Tibial nerve (tissue), 4 donors: ENCODE data around the gene CNNM4.

Experiments
- EP300 ChIP-seq, 2 donors: sonication (generic); formaldehyde crosslinking; IDR thresholded peaks; one replicate each; pipeline ENCODE4 v1.6.1; 2017; ENCODE audit warnings: antibody characterized with exemption in 2 of 2, mild to moderate bottlenecking in 1 of 2
- TF ChIP-seq, protein P1 (sequence below), 5 experiments: fragments of 200-600 bp in 3 of 5; fragments of 450-650 bp in 2 of 5; sonication (generic) in 3 of 5; IDR thresholded peaks; one replicate each; pipeline ENCODE4 v1.5.1; 2016 to 2019; ENCODE audit warnings: antibody characterized with exemption in 5 of 5, mild to moderate bottlenecking in 3 of 5, moderate library complexity in 2 of 5

DNA sequence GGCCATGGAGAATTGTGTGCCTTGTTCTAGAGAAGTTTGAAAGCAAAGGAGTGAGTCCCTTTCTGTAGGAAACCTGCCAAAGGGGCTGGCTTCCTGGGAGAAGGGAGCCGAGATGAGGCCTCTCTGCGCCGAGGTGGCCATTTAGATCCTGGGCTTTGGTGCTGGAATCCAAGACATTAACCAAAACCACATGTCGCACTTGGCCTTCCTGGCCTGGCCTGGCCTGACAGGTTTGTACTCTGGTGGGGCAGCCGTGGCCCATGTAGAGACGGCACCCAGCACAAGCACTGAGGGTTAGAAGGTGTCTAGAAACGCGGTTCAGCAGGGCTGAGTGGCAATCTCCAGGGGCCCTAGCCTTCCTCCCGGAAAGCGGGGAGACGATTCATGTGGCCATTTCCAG is 62.5 kb downstream of the CNNM4 start:
- TF ChIP-seq, protein P1, sequence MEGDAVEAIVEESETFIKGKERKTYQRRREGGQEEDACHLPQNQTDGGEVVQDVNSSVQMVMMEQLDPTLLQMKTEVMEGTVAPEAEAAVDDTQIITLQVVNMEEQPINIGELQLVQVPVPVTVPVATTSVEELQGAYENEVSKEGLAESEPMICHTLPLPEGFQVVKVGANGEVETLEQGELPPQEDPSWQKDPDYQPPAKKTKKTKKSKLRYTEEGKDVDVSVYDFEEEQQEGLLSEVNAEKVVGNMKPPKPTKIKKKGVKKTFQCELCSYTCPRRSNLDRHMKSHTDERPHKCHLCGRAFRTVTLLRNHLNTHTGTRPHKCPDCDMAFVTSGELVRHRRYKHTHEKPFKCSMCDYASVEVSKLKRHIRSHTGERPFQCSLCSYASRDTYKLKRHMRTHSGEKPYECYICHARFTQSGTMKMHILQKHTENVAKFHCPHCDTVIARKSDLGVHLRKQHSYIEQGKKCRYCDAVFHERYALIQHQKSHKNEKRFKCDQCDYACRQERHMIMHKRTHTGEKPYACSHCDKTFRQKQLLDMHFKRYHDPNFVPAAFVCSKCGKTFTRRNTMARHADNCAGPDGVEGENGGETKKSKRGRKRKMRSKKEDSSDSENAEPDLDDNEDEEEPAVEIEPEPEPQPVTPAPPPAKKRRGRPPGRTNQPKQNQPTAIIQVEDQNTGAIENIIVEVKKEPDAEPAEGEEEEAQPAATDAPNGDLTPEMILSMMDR (IDR thresholded peaks at IDR 0.05) = no peak
- no peak for TF ChIP-seq EP300 (IDR thresholded peaks at IDR 0.05)
